Caco-2 (cell line): Measurements from ENCODE around the gene RNLS. TPM values are rescaled to one million over a fixed set of nuclear protein-coding genes. Genes with fewer than 3 reads are reported as not detected.

Source experiments
- BruUV-seq: library from RNA; stranded (reverse); fragments of 400-500 nt; replicated peaks from 2 replicates; lab custom pipeline; 2021; lab: Mats Ljungman, UMichigan
- CTCF ChIA-PET: fragments of 300-600 bp; sonication (Branson Sonifier 250); formaldehyde crosslinking; loops from one replicate; lab custom pipeline; 2022; ENCODE audit warnings: antibody characterized with exemption; lab: Charles Lee
- POLR2A ChIA-PET: fragments of 300-600 bp; sonication (Branson Sonifier 250); formaldehyde crosslinking; loops from one replicate; lab custom pipeline; 2022; ENCODE audit warnings: antibody characterized with exemption; lab: Charles Lee
- DNase-seq, 2 experiments: peaks; one replicate each; pipeline versions ENCODE4 v3.0.0 to v3.0.0-alpha.2; 2020 to 2022
- H3K27me3 ChIP-seq: replicated peaks from 2 replicates; pipeline ENCODE4 v1.6.0; 2011; ENCODE audit warnings: low read length; ENCODE audit not compliant: control insufficient read depth, insufficient read depth
- H3K36me3 ChIP-seq: 2 replicates; pipeline ENCODE4 v1.5.1; 2011; ENCODE audit warnings: low read length; ENCODE audit not compliant: control insufficient read depth, insufficient read depth
- H3K4me1 ChIP-seq: fragments of 250-450 bp; sonication (Bioruptor Pico); 2 replicates; pipeline ENCODE4 v1.5.1; 2020; ENCODE audit warnings: mild to moderate bottlenecking
- H3K4me3 ChIP-seq: 2 replicates; pipeline ENCODE4 v1.5.1; 2011; ENCODE audit warnings: low read depth, mild to moderate bottlenecking, control low read depth, low read length
- H3K9me3 ChIP-seq: fragments of 250-450 bp; sonication (Bioruptor Pico); 2 replicates; pipeline ENCODE4 v1.5.1; 2020; ENCODE audit warnings: mild to moderate bottlenecking, moderate library complexity
- H3K27ac Mint-ChIP-seq: one replicate; pipeline ENCODE4 v1.8.0; 2022; ENCODE audit warnings: mixed read lengths; ENCODE audit not compliant: unreplicated experiment
- H3K27me3 Mint-ChIP-seq: one replicate; pipeline ENCODE4 v1.8.0; 2022; ENCODE audit warnings: mixed read lengths; ENCODE audit not compliant: insufficient read depth, unreplicated experiment
- H3K36me3 Mint-ChIP-seq: one replicate; pipeline ENCODE4 v1.8.0; 2022; ENCODE audit warnings: mild to moderate bottlenecking, mixed read lengths; ENCODE audit not compliant: insufficient read depth, unreplicated experiment
- H3K4me1 Mint-ChIP-seq: one replicate; pipeline ENCODE4 v1.8.0; 2022; ENCODE audit warnings: low read depth, mixed read lengths; ENCODE audit not compliant: unreplicated experiment
- H3K4me3 Mint-ChIP-seq: one replicate; pipeline ENCODE4 v1.8.0; 2022; ENCODE audit warnings: mild to moderate bottlenecking, moderate library complexity, mixed read lengths; ENCODE audit not compliant: unreplicated experiment
- H3K9me3 Mint-ChIP-seq: one replicate; pipeline ENCODE4 v1.8.0; 2022; ENCODE audit warnings: mixed read lengths; ENCODE audit not compliant: unreplicated experiment
- intact Hi-C: fragments of 100-400 bp; cut with micrococcal nuclease; formaldehyde crosslinking; loops from one replicate; pipeline ENCODE4 v1.10.0; 2022; ENCODE audit not compliant: unreplicated experiment
- total RNA-seq: library from RNA; stranded (reverse); gene quantifications from 2 replicates; pipeline ENCODE4 v1.2.3, GENCODE V29; 2022
- TF ChIP-seq, protein P1 (sequence below), 2 experiments: fragments of 200-600 bp in 1 of 2; IDR thresholded peaks; 1 replicate in 1 of 2; 2 replicates in 1 of 2; pipeline versions ENCODE4 v1.5.1 to v1.8.0; 2011 to 2022; ENCODE audit warnings: antibody characterized with exemption in 1 of 2, control low read depth in 1 of 2, inconsistent platforms in 1 of 2, low read depth in 1 of 2, low read length in 1 of 2, mild to moderate bottlenecking in 1 of 2, moderate library complexity in 1 of 2; ENCODE audit not compliant: insufficient read depth in 1 of 2, severe bottlenecking in 1 of 2, unreplicated experiment in 1 of 2

The RNLS gene
- total RNA-seq, 1 experiment from 2014 or later: 5.7 TPM

DNA sequence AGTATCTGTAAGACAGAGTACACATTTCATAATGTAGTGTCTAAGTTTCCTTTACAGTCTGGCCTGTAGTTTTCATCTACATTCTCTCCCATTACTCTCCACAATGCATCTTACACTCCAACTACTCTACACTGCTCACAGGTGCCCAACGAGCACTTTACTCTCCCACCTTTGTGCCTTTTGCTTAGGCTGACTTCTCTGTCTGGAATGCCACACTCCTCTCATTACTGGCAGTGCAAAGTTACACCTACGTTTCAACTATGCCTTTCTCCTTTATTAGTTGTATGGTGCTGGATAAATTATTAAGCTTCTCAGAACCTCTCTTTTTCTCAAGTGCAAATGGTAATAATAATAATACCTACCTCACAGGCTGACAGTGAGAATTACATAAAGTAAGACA, 70.5 kb downstream of the RNLS start:
- intact Hi-C loops: no loop called here
- DNase-seq: no peak
- ChIA-PET CTCF (no interaction called here), POLR2A (no interaction called here)
- Histone ChIP-seq H3K4me1 (no peaks in the 10 kb centered on the region), H3K9me3 (no peaks in the 10 kb centered on the region), H3K4me3 (no peak overlapping the region), H3K27me3 (no peaks in the 10 kb centered on the region), H3K36me3 (no peaks in the 10 kb centered on the region)
- H3K4me1 Mint-ChIP-seq: no peaks in the 10 kb centered on the region
- H3K36me3 Mint-ChIP-seq: no peaks in the 10 kb centered on the region
- TF ChIP-seq, protein P1, sequence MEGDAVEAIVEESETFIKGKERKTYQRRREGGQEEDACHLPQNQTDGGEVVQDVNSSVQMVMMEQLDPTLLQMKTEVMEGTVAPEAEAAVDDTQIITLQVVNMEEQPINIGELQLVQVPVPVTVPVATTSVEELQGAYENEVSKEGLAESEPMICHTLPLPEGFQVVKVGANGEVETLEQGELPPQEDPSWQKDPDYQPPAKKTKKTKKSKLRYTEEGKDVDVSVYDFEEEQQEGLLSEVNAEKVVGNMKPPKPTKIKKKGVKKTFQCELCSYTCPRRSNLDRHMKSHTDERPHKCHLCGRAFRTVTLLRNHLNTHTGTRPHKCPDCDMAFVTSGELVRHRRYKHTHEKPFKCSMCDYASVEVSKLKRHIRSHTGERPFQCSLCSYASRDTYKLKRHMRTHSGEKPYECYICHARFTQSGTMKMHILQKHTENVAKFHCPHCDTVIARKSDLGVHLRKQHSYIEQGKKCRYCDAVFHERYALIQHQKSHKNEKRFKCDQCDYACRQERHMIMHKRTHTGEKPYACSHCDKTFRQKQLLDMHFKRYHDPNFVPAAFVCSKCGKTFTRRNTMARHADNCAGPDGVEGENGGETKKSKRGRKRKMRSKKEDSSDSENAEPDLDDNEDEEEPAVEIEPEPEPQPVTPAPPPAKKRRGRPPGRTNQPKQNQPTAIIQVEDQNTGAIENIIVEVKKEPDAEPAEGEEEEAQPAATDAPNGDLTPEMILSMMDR (IDR thresholded peaks at IDR 0.05; ENCODE audit: insufficient read depth in 1 of 2, low read depth in 1 of 2, low read length in 1 of 2, severe bottlenecking in 1 of 2, unreplicated experiment in 1 of 2): no peak
- H3K27me3 Mint-ChIP-seq: no peaks in the 10 kb centered on the region
- H3K27ac Mint-ChIP-seq: no peak overlapping the region
- H3K9me3 Mint-ChIP-seq: no peaks in the 10 kb centered on the region
- BruUV-seq: no TSS peak
- no peak overlapping the region for H3K4me3 Mint-ChIP-seq

DNA sequence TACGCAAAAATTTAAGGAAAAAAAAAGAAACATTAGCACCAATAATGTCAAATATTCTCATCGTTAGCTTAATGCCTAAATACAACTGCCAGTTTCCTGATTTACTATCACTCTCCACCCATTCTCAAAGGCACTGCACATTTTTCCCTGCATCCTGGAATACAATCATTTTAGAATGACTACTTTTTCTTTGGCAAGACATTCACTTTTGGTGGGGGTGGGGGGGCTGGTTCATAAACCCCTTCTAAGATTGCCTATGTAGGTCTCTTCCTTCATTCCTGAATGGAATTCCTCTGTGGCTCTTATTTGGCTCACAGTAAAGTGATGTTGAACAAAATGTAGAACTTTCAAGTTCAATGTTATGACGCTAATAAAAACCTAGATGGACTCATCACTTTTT, 74.3 kb downstream of the RNLS start:
- ChIA-PET CTCF (no interaction called here), POLR2A (no interaction called here)
- H3K27me3 Mint-ChIP-seq: peaks cover 7% of the 10 kb centered on the region
- TF ChIP-seq, protein P1 (IDR thresholded peaks at IDR 0.05; ENCODE audit: insufficient read depth in 1 of 2, low read depth in 1 of 2, low read length in 1 of 2, severe bottlenecking in 1 of 2, unreplicated experiment in 1 of 2): no peak
- H3K4me1 Mint-ChIP-seq: no peaks in the 10 kb centered on the region
- no peak overlapping the region for H3K27ac Mint-ChIP-seq
- H3K4me3 Mint-ChIP-seq: no peak overlapping the region
- intact Hi-C loops: no loop called here
- no peaks in the 10 kb centered on the region for H3K9me3 ChIP-seq
- H3K36me3 Mint-ChIP-seq: no peaks in the 10 kb centered on the region
- DNase-seq: no peak
- no TSS peak for BruUV-seq
- H3K4me3 ChIP-seq: no peak overlapping the region
- H3K27me3 ChIP-seq: no peaks in the 10 kb centered on the region
- H3K4me1 ChIP-seq: no peaks in the 10 kb centered on the region
- H3K9me3 Mint-ChIP-seq: no peaks in the 10 kb centered on the region
- no peaks in the 10 kb centered on the region for H3K36me3 ChIP-seq

DNA sequence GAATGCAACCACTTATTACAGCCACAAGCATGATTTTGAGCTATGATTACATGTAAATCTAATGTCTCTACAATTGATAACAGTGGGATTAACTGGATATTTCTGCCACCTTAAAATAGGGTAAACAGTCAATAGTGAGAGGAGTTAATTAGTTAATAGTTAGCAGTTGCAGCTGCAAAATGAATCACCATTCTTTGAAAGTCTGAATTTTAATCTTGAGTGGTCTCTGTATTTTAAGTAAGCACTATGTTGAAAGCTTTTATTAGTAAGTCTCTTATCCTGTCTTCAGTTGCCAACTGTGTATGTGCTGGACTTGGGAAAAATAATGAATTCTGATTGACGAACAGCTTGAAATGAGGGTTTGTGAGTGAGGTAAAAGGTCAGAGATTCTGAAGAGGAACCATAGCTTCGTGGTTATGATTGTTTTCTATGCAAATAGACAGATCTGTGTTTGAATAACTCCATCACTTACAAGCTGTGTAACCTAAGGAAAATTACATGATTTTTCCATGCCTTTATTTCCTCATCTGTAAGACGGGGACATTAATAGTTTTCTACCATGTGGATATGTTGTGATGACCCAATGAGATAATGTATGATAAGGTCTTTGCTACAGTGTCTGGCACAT, 75.2 kb downstream of the RNLS start:
- Histone ChIP-seq H3K36me3 (no peaks in the 10 kb centered on the region), H3K4me1 (no peaks in the 10 kb centered on the region), H3K9me3 (no peaks in the 10 kb centered on the region), H3K27me3 (no peaks in the 10 kb centered on the region), H3K4me3 (no peak overlapping the region)
- Mint-ChIP-seq H3K27me3 (peaks cover 7% of the 10 kb centered on the region), H3K9me3 (no peaks in the 10 kb centered on the region), H3K27ac (no peak overlapping the region), H3K4me1 (no peaks in the 10 kb centered on the region), H3K4me3 (no peak overlapping the region), H3K36me3 (no peaks in the 10 kb centered on the region)
- CTCF ChIA-PET: no interaction called here
- BruUV-seq: no TSS peak
- POLR2A ChIA-PET: no interaction called here
- DNase-seq: no peak
- intact Hi-C loops: no loop called here
- TF ChIP-seq, protein P1 (IDR thresholded peaks at IDR 0.05; ENCODE audit: insufficient read depth in 1 of 2, low read depth in 1 of 2, low read length in 1 of 2, severe bottlenecking in 1 of 2, unreplicated experiment in 1 of 2): no peak
